Endodermal cell (in vitro differentiated cells): ENCODE data around the gene IL13RA2. TPM values are rescaled to one million over a fixed set of nuclear protein-coding genes. Genes with fewer than 3 reads are reported as not detected.

Experiments used
- DNase-seq: peaks from one replicate; pipeline ENCODE4 v3.0.0-alpha.2; 2017
- H3K27ac ChIP-seq: 2 replicates; pipeline ENCODE4 v1.5.1; 2013; ENCODE audit warnings: mild to moderate bottlenecking, low read depth, low read length, moderate library complexity
- H3K27me3 ChIP-seq: 2 replicates; pipeline ENCODE4 v1.6.1; 2013; ENCODE audit warnings: mild to moderate bottlenecking, low read length, moderate library complexity; ENCODE audit not compliant: insufficient read depth, control insufficient read depth, poor library complexity, severe bottlenecking
- H3K36me3 ChIP-seq: 2 replicates; pipeline ENCODE4 v1.7.0; 2013; ENCODE audit warnings: mild to moderate bottlenecking, low read length, moderate library complexity; ENCODE audit not compliant: control insufficient read depth, insufficient read depth
- H3K4me1 ChIP-seq: one replicate; pipeline ENCODE4 v1.7.0; 2013; ENCODE audit warnings: low read length; ENCODE audit not compliant: control insufficient read depth, insufficient read depth
- H3K4me3 ChIP-seq: 2 replicates; pipeline ENCODE4 v1.5.1; 2013; ENCODE audit warnings: mild to moderate bottlenecking, low read length, moderate library complexity
- H3K9ac ChIP-seq: 2 replicates; pipeline ENCODE4 v1.6.1; 2013; ENCODE audit warnings: mild to moderate bottlenecking, low read length, moderate library complexity; ENCODE audit not compliant: poor library complexity, severe bottlenecking; ENCODE audit errors: extremely low read depth
- H3K9me3 ChIP-seq: 2 replicates; pipeline ENCODE4 v1.6.1; 2013; ENCODE audit warnings: mild to moderate bottlenecking, low read length, moderate library complexity; ENCODE audit not compliant: control insufficient read depth
- H3K27ac Mint-ChIP-seq: 2 replicates; pipeline ENCODE4 v1.8.0; 2020; ENCODE audit warnings: mixed read lengths
- H3K27me3 Mint-ChIP-seq: 2 replicates; pipeline ENCODE4 v1.8.0; 2021; ENCODE audit warnings: mild to moderate bottlenecking, mixed read lengths; ENCODE audit not compliant: insufficient read depth
- H3K36me3 Mint-ChIP-seq: 2 replicates; pipeline ENCODE4 v1.8.0; 2020; ENCODE audit warnings: low read depth, mixed read lengths
- H3K4me1 Mint-ChIP-seq: 2 replicates; pipeline ENCODE4 v1.8.0; 2020; ENCODE audit warnings: mixed read lengths
- H3K4me3 Mint-ChIP-seq: 2 replicates; pipeline ENCODE4 v1.8.0; 2020; ENCODE audit warnings: mild to moderate bottlenecking, moderate library complexity, mixed read lengths
- H3K9me3 Mint-ChIP-seq: 2 replicates; pipeline ENCODE4 v1.8.0; 2020; ENCODE audit warnings: mild to moderate bottlenecking, mixed read lengths
- CTCF ChIP-seq: fragments of 200-600 bp; sonication (generic); conservative IDR thresholded peaks from 2 replicates; pipeline ENCODE4 v1.5.0; 2021; ENCODE audit warnings: antibody characterized with exemption, mild to moderate bottlenecking
- WGBS, 2 experiments: methylation state at CpG; one replicate each; pipeline versions ENCODE4 v1.1.5 to v1.1.7; 2013; ENCODE audit warnings: missing lambda C conversion rate in 2 of 2, mixed read lengths in 1 of 2; ENCODE audit not compliant: insufficient coverage in 1 of 2, insufficient read length in 1 of 2; 5-methylcytosine and 5-hydroxymethylcytosine counted together
- total RNA-seq, 2 donors: library from RNA; stranded (reverse); fragmentation: NEBNext Ultra II Directional in 1 of 2; extraction: Animal tissue kit (Norgen Biotek cat#: 25700) in 1 of 2; gene quantifications; 2 replicates in 1 of 2; 3 replicates in 1 of 2; pipeline ENCODE4 v1.2.1, GENCODE V29; 2021

Gene IL13RA2
- total RNA-seq, 2 donors from 2014 or later = not detected

GRCh38 chrX:115058276-115058675 is 40.9 kb upstream of the IL13RA2 start:
- Histone ChIP-seq H3K9me3 (no peaks in the 10 kb centered on the region), H3K27me3 (no peaks in the 10 kb centered on the region), H3K4me1 (no peaks in the 10 kb centered on the region), H3K9ac (no peak overlapping the region), H3K36me3 (no peaks in the 10 kb centered on the region), H3K27ac (no peak overlapping the region), H3K4me3 (no peak overlapping the region)
- Mint-ChIP-seq H3K4me3 (no peak overlapping the region), H3K36me3 (no peaks in the 10 kb centered on the region), H3K9me3 (peaks cover 15% of the 10 kb centered on the region), H3K27me3 (peaks cover 23% of the 10 kb centered on the region), H3K4me1 (no peaks in the 10 kb centered on the region), H3K27ac (no peak overlapping the region)
- DNase-seq = no peak
- WGBS, 2 experiments = 92% methylated on average over 3 of the region's 3 CpGs; no CpG with 5 or more reads in 1 of the 2 experiments
- no peak for TF ChIP-seq CTCF

- H3K4me3 ChIP-seq = no peak overlapping the region
- 84 to 100% methylated on average over 1 to 3 of the region's 3 CpGs for WGBS, 2 experiments
- Mint-ChIP-seq H3K9me3 (no peaks in the 10 kb centered on the region), H3K36me3 (no peaks in the 10 kb centered on the region), H3K27me3 (peaks cover 24% of the 10 kb centered on the region), H3K4me1 (no peaks in the 10 kb centered on the region), H3K4me3 (no peak overlapping the region), H3K27ac (no peak overlapping the region)
- no peaks in the 10 kb centered on the region for H3K9me3 ChIP-seq
- no peaks in the 10 kb centered on the region for H3K4me1 ChIP-seq
- TF ChIP-seq CTCF = no peak
- no peaks in the 10 kb centered on the region for H3K27me3 ChIP-seq
- no peak for DNase-seq
- H3K27ac ChIP-seq = no peak overlapping the region
- H3K9ac ChIP-seq = no peak overlapping the region
- no peaks in the 10 kb centered on the region for H3K36me3 ChIP-seq
Observed at GRCh38 chrX:115054876-115055275, 37.5 kb upstream of the IL13RA2 start.

GRCh38 chrX:115053223-115053622 is 35.8 kb upstream of the IL13RA2 start:
- DNase-seq = no peak
- Histone ChIP-seq H3K36me3 (no peaks in the 10 kb centered on the region), H3K9me3 (no peaks in the 10 kb centered on the region), H3K27me3 (no peaks in the 10 kb centered on the region), H3K27ac (no peak overlapping the region), H3K9ac (no peak overlapping the region), H3K4me1 (no peaks in the 10 kb centered on the region), H3K4me3 (no peak overlapping the region)
- no peak overlapping the region for H3K4me3 Mint-ChIP-seq
- H3K9me3 Mint-ChIP-seq = no peaks in the 10 kb centered on the region
- H3K4me1 Mint-ChIP-seq = no peaks in the 10 kb centered on the region
- H3K36me3 Mint-ChIP-seq = no peaks in the 10 kb centered on the region
- H3K27me3 Mint-ChIP-seq = peaks cover 24% of the 10 kb centered on the region
- no peak overlapping the region for H3K27ac Mint-ChIP-seq
- no peak for TF ChIP-seq CTCF
- 100% methylated on average over 1 of the region's 1 CpG; no CpG with 5 or more reads in 1 of the 2 experiments for WGBS, 2 experiments
